Caco-2 (cell line): ENCODE results near the gene AMACR. TPM values are rescaled to one million over a fixed set of nuclear protein-coding genes. Genes with fewer than 3 reads are reported as not detected.

Experiments
- BruUV-seq: library from RNA; stranded (reverse); fragments of 400-500 nt; replicated peaks from 2 replicates; lab custom pipeline; 2021; lab: Mats Ljungman, UMichigan
- CTCF ChIA-PET: fragments of 300-600 bp; sonication (Branson Sonifier 250); formaldehyde crosslinking; loops from one replicate; lab custom pipeline; 2022; ENCODE audit warnings: antibody characterized with exemption; lab: Charles Lee
- POLR2A ChIA-PET: fragments of 300-600 bp; sonication (Branson Sonifier 250); formaldehyde crosslinking; loops from one replicate; lab custom pipeline; 2022; ENCODE audit warnings: antibody characterized with exemption; lab: Charles Lee
- DNase-seq, 2 experiments: peaks; one replicate each; pipeline versions ENCODE4 v3.0.0 to v3.0.0-alpha.2; 2020 to 2022
- H3K27me3 ChIP-seq: replicated peaks from 2 replicates; pipeline ENCODE4 v1.6.0; 2011; ENCODE audit warnings: low read length; ENCODE audit not compliant: control insufficient read depth, insufficient read depth
- H3K36me3 ChIP-seq: 2 replicates; pipeline ENCODE4 v1.5.1; 2011; ENCODE audit warnings: low read length; ENCODE audit not compliant: control insufficient read depth, insufficient read depth
- H3K4me1 ChIP-seq: fragments of 250-450 bp; sonication (Bioruptor Pico); 2 replicates; pipeline ENCODE4 v1.5.1; 2020; ENCODE audit warnings: mild to moderate bottlenecking
- H3K4me3 ChIP-seq: 2 replicates; pipeline ENCODE4 v1.5.1; 2011; ENCODE audit warnings: low read depth, mild to moderate bottlenecking, control low read depth, low read length
- H3K9me3 ChIP-seq: fragments of 250-450 bp; sonication (Bioruptor Pico); 2 replicates; pipeline ENCODE4 v1.5.1; 2020; ENCODE audit warnings: mild to moderate bottlenecking, moderate library complexity
- H3K27ac Mint-ChIP-seq: one replicate; pipeline ENCODE4 v1.8.0; 2022; ENCODE audit warnings: mixed read lengths; ENCODE audit not compliant: unreplicated experiment
- H3K27me3 Mint-ChIP-seq: one replicate; pipeline ENCODE4 v1.8.0; 2022; ENCODE audit warnings: mixed read lengths; ENCODE audit not compliant: insufficient read depth, unreplicated experiment
- H3K36me3 Mint-ChIP-seq: one replicate; pipeline ENCODE4 v1.8.0; 2022; ENCODE audit warnings: mild to moderate bottlenecking, mixed read lengths; ENCODE audit not compliant: insufficient read depth, unreplicated experiment
- H3K4me1 Mint-ChIP-seq: one replicate; pipeline ENCODE4 v1.8.0; 2022; ENCODE audit warnings: low read depth, mixed read lengths; ENCODE audit not compliant: unreplicated experiment
- H3K4me3 Mint-ChIP-seq: one replicate; pipeline ENCODE4 v1.8.0; 2022; ENCODE audit warnings: mild to moderate bottlenecking, moderate library complexity, mixed read lengths; ENCODE audit not compliant: unreplicated experiment
- H3K9me3 Mint-ChIP-seq: one replicate; pipeline ENCODE4 v1.8.0; 2022; ENCODE audit warnings: mixed read lengths; ENCODE audit not compliant: unreplicated experiment
- CTCF ChIP-seq, 2 experiments: fragments of 200-600 bp in 1 of 2; IDR thresholded peaks; 1 replicate in 1 of 2; 2 replicates in 1 of 2; pipeline versions ENCODE4 v1.5.1 to v1.8.0; 2011 to 2022; ENCODE audit warnings: antibody characterized with exemption in 1 of 2, control low read depth in 1 of 2, inconsistent platforms in 1 of 2, low read depth in 1 of 2, low read length in 1 of 2, mild to moderate bottlenecking in 1 of 2, moderate library complexity in 1 of 2; ENCODE audit not compliant: insufficient read depth in 1 of 2, severe bottlenecking in 1 of 2, unreplicated experiment in 1 of 2
- intact Hi-C: fragments of 100-400 bp; cut with micrococcal nuclease; formaldehyde crosslinking; loops from one replicate; pipeline ENCODE4 v1.10.0; 2022; ENCODE audit not compliant: unreplicated experiment
- total RNA-seq: library from RNA; stranded (reverse); gene quantifications from 2 replicates; pipeline ENCODE4 v1.2.3, GENCODE V29; 2022

The AMACR gene
- total RNA-seq, 1 experiment from 2014 or later: 204 TPM

- intact Hi-C loops: no loop called here
- Mint-ChIP-seq H3K36me3 (peaks cover 3% of the 10 kb centered on the region), H3K9me3 (no peaks in the 10 kb centered on the region), H3K4me1 (peaks cover 35% of the 10 kb centered on the region), H3K27me3 (no peaks in the 10 kb centered on the region), H3K27ac (no peak overlapping the region), H3K4me3 (no peak overlapping the region)
- Histone ChIP-seq H3K36me3 (0 out of 2 replicates have a peak, but pooled peaks cover 2% of the 10 kb centered on the region), H3K9me3 (no peaks in the 10 kb centered on the region), H3K27me3 (no peaks in the 10 kb centered on the region), H3K4me3 (no peak overlapping the region), H3K4me1 (peaks cover 26% of the 10 kb centered on the region)
- ChIA-PET POLR2A (no interaction called here), CTCF (no interaction called here)
- TF ChIP-seq CTCF (IDR thresholded peaks at IDR 0.05; ENCODE audit: insufficient read depth in 1 of 2, low read depth in 1 of 2, low read length in 1 of 2, severe bottlenecking in 1 of 2, unreplicated experiment in 1 of 2): no peak
- no TSS peak for BruUV-seq
- no peak for DNase-seq
Observed at GRCh38 chr5:34017254-34017653, 9.4 kb upstream of the AMACR start.

- Mint-ChIP-seq H3K27ac (no peak overlapping the region), H3K27me3 (no peaks in the 10 kb centered on the region), H3K4me1 (peaks cover 31% of the 10 kb centered on the region), H3K9me3 (no peaks in the 10 kb centered on the region), H3K4me3 (no peak overlapping the region), H3K36me3 (no peaks in the 10 kb centered on the region)
- Histone ChIP-seq H3K4me1 (peaks cover 26% of the 10 kb centered on the region), H3K36me3 (0 out of 2 replicates have a peak, but pooled peaks cover 2% of the 10 kb centered on the region), H3K27me3 (no peaks in the 10 kb centered on the region), H3K9me3 (no peaks in the 10 kb centered on the region), H3K4me3 (no peak overlapping the region)
- TF ChIP-seq CTCF (IDR thresholded peaks at IDR 0.05; ENCODE audit: insufficient read depth in 1 of 2, low read depth in 1 of 2, low read length in 1 of 2, severe bottlenecking in 1 of 2, unreplicated experiment in 1 of 2): no peak
- CTCF ChIA-PET: no interaction called here
- intact Hi-C loops: loop anchor here (1.0 kb wide), 1 partner anchor 9 kb away; no protein-coding TSS in a partner anchor
- POLR2A ChIA-PET: no interaction called here
- DNase-seq: no peak
- no TSS peak for BruUV-seq
Observed at GRCh38 chr5:34016750-34017149, 8.9 kb upstream of the AMACR start.

GRCh38 chr5:34016222-34016621 is 8.4 kb upstream of the AMACR start:
- POLR2A ChIA-PET: no interaction called here
- intact Hi-C loops: loop anchor here (1.0 kb wide), 1 partner anchor 9 kb away; no protein-coding TSS in a partner anchor
- Mint-ChIP-seq H3K4me1 (peaks cover 29% of the 10 kb centered on the region), H3K9me3 (no peaks in the 10 kb centered on the region), H3K27ac (no peak overlapping the region), H3K36me3 (no peaks in the 10 kb centered on the region), H3K27me3 (no peaks in the 10 kb centered on the region), H3K4me3 (no peak overlapping the region)
- Histone ChIP-seq H3K4me3 (no peak overlapping the region), H3K27me3 (no peaks in the 10 kb centered on the region), H3K36me3 (0 out of 2 replicates have a peak, but pooled peaks cover 2% of the 10 kb centered on the region), H3K9me3 (no peaks in the 10 kb centered on the region), H3K4me1 (peaks cover 29% of the 10 kb centered on the region)
- TF ChIP-seq CTCF (IDR thresholded peaks at IDR 0.05; ENCODE audit: insufficient read depth in 1 of 2, low read depth in 1 of 2, low read length in 1 of 2, severe bottlenecking in 1 of 2, unreplicated experiment in 1 of 2): no peak
- no peak for DNase-seq
- no TSS peak for BruUV-seq
- CTCF ChIA-PET: no interaction called here
